ENCODE measurements around the gene FTO. TPM values are rescaled to one million over a fixed set of nuclear protein-coding genes. Genes with fewer than 3 reads are reported as not detected.

The FTO gene
- total RNA-seq, 1 donor from 2014 or later, result 154 TPM

DNA sequence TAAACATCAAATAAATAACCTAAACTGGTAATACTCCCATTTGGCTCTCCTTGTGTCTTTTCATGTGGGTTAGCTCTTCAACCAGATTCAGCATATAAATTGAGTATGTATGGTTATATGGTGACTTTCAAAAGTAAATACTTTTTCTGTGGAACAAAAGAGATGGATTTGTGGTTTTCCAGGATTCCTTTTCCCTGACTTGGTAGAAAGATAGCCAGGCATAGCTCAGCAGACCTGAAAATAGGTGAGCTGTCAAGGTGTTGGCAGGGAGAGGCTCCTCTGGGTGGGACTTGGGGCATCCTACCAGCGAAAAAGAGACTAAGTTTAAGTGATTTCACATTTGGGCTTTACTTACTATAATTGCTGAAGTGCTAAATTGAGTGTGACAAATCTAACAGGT is 80.3 kb downstream of the FTO start:
- DNase-seq, result no peak

DNA sequence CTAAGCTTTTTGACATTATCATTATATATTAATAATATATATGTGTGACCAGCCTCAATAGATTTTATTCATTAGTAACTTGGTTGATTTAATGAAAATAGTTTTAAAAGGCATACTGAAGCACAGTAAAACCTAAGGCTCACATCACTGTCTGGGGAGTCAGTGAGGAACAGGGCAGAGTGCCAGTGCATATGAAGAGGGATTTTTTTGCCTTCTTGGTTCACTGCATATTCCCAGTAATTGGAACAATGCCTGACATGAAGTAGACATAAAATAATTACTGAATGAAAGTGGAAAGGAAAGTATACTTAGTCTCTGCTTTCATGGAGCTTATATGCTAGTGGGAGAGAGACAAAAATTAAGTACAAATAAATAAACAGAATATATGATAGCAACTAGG is 81.1 kb downstream of the FTO start:
- DNase-seq, result no peak

DNA sequence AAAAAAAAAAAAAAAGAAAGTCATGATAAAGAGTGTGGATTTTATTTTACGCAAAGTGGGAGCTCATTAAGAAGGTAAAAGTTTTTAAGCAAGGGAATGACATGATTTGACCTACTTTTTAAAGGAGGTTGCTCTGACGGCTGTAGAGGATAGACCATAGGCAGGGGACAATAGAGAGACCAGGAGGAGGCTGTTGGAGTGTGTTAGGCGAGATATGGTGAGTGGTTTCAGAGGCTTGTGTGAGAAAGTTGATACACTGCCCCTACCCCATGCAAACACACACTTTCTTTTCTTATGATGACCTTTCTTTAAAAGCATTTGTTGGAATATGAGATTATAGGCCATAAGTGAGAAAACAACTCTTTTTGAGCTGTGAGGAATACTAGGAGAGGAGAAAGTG is 82.0 kb downstream of the FTO start:
- no peak for DNase-seq

DNA sequence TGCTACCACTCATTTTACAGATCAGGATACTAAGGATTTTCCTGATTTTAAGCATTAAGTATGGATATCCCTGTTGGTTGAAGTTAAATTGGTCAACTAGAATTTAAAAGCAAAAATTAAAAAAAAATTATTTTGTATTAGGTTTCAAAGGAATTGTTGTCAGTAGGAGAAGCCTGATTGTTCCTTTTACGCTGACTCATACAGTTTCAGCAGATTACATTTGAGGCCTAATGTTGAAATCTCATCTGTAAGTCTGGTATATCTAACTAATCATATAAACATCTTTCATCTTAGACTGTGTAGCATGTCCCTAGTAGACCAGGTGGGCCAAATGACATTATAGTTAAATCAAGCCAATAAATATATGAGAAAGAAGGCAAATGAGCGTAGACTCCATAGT is 83.5 kb downstream of the FTO start:
- no peak for DNase-seq

DNA sequence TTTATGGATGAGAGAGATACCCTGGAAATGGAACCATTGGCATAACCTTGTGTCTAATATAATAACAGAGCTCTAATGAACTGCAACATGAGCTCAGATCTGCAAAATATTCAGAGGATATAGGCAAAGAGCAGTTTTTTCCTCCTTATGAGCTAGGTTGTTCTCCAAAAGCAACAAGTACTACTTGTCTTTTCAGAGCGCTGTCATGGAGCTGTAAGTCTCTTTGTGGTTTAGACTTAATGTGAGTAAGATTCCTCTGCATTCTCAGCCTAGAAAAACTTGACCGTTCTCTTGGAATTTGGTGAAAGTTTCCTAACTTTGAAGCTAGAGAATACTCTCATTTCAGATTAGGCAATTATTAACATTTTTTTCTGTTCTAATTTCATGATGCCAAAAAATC is 85.2 kb downstream of the FTO start:
- no peak for DNase-seq

DNA sequence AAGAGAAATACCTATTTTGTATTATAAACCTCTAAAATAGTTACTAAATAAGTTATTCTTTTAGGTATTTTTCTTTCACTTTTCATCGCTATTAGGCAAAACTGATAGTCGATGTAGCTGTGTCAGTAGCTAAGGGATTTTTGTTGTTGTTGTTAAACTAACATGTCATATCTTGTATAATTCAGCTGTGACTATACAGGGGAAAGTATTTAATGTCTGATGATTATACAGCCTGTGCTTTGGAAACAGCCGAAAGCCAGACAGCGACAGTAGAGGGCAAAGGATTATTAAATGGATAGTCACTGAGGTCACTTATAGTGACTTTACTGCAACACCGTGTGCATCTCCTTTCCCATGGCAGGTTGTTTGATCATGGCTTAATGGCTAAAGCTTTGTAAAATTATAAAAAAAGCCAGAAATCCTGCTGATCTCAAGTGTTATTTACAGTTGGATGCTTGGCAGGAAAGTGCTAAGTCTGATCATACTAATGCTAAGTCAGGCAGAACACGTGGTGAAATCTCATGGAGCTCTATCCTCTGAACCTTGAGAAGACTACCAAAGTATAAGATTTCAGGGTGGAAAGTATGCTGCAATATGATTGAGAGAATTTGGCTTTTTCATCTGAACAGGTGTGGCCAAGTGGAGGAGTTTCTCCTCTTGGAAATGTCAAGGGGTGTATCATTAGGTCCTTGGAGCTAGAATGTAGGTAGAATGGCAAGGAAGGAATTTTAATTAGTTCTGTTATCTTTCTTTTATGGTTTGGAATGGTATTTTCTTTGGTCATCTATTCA is 88.4 kb downstream of the FTO start:
- DNase-seq, result no peak

DNA sequence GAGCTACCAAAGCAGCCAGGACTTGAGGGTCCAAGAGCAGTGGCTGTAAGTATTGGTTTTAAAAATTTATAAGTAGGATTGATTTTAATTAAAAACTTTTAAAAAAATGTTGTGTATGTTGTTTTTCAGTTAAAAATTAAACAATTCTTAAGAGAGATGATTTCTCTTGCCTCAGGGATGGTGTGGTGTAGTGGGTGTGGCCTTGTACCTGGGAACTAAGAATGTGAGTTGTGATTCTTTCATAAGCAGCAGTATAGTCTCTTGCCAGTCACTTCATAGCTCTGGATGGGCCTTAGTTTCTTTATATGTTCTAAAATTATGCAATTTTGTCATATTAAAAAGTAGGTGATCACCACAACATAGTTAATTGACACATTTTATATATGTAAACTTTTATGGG is 99.5 kb downstream of the FTO start:
- no peak for DNase-seq

DNA sequence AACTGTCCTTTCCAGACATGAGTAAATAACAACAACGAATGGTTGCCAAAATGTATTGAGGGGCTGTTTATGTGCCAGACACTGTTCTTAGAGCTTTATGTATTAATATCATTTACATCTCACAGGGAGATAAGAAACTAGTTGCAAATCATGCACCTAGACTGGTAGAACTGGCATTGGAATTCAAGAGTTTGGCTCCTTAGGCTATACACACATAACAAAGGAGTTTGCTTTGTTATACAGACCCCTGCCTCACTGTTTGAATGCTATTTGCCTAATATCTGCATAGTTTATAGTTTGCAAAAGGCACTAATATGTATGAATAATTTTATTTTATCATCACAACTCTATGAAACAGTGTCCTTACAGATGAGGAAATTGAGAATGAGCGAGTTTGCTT is 100.0 kb downstream of the FTO start:
- DNase-seq, result no peak

DNA sequence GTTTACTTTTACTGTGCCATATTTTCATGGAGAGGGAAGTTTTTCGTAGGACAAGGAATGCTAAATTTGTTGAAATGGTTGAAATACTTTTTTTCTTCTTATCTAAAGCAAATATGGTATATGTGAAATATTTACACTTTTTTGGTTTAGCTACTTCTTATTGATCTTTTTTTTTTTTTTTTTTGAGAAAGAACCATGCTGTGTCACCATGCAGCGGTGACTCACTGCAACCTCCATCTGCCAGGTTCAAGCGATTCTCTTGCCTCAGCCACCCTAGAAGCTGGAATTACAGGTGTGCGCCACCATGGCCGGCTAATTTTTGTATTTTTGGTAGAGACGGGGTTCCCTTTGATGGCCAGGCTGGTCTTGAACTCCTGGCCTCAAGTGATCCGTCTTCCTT is 100.5 kb downstream of the FTO start:
- DNase-seq, result no peak

DNA sequence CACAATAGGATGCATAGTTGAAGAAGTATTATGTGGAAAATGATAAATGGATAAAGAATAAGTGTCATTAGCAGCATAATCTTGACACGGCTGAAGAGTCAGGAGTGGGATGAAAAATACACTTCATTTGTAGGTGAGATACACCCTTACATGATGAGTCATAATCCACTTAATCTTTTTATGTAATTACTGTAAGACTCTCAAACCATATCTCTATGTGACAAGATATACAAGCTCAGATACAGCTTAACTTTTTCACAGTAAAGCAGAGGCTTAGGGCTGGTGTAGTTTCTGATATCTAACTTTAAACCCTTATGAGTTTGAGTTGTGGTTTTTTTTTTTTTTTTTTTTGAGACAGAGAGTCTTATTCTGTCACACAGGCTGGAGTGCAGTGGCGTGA is 101.2 kb downstream of the FTO start:
- DNase-seq, result no peak

DNA sequence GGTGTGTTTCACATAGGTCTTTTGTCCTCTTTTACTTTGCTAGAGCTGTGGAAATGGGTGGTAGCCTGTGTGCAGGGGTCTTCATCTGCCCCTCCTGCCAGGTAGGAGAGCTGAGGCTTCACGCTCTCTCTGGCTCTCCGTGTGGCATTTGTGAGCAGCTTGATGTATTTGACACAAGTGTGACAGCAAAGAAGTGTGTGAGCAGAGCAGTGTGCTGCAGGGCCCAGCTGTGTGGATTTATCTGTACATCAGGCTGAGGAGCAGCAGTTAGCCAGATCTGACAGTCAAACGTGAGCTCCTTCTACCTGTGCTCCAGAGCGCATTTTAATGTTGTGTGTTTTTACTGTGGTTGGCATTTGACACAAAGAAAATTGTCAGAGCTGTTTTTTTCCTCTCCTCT is 101.8 kb downstream of the FTO start:
- DNase-seq, result no peak

DNA sequence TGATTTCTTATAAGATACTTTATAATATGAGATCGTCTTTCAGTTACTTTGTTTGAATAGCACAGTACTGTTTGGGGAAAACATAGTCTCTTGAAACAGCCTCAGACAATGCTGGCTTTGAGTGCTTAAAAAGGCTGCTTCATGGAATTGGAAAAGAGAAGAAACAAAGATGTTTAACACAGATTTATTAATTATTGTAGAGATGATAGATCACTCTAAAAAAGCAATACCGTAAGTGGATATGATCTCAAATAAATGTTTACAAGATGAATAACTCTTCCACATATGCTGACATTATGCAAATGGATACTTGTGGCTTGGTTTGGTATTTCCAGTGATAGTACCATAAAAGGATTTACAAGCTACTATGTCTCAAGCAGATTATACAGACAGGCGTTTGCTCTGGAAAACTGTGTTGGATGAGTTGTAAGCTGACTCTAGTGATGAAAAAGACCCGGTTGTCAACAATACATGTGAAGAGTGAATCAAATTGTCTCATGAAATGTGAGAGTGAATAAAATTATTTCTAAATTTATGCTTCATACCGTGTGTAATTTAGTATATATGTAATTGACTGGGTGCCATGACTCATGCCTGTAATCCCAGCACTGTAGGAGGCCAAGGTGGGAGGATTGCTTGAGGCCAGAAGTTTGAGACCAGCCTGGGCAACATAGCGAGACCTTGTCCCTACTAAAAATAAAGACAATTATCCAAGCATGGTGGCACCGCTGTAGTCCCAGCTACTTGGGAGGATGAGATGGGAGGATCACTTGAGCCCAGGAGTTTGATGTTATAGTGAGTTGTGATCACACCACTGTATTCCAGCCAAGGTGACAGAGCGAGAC is 105.4 kb downstream of the FTO start:
- DNase-seq, result no peak

DNA sequence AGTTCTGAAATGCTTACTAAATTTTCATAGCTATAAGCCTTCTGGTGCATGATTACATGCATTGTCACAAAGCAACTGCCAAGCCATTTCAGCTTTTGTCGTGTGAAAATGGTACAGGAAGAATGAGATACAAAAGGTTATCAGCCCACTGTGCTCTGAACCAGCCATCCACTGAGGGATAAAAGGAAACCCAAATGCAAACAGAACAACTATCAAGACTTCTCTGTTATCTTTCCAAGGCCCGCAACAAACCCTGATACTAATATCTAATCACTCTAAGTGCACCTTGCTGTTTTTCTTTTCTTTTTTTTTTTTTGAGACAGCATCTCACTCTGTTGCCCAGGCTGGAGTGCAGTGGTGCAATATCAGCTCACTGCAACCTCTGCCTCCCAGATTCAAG is 109.0 kb downstream of the FTO start:
- no peak for DNase-seq

DNA sequence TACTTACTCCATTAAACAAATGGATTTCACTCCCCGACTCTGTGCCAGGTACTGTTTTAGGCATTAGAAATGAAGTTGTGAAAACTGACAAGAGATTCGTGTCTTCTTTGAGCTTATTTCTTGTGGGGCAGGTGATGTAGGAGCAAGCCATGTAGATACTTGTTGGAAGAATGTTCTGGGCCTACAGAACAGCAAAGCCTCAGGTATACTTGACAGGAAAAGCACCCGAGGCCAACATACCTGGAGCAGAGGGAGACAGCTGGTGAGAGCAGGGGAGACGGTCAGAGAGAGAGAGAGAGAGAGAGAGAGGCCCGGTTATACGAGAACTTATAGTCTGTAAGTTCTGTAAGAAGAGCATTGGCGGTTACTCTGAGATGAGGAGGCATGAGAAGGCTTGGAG is 110.8 kb downstream of the FTO start:
- no peak for DNase-seq

DNA sequence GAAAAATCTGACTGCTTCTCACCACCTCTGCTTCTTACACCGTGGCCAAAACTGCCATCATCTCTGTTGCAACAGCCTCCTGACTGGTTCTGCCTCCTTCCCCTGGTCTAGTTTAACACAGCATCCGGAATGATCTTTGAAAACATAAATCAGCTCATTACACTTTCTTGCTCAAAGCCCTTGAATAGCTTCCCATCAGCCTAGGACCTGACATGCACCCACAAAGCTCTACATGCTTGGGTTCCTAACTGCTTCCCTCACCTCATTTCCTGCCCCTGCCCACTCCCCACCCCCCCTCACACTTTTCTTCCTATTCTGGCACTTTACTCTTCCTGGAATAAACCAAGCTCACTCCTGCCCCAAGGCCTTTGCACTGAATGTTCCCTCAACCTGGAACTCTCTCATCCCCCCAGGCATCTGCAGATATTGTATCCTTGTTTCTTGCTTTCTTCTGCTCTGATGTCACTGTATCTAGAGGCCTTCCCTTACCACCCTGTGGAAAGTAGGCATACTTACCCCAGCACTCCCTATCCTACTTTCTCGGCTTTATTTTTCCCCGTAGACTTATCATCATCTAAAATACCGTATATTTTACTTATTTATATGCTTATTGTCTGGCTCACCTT is 112.4 kb downstream of the FTO start:
- no peak for DNase-seq

DNA sequence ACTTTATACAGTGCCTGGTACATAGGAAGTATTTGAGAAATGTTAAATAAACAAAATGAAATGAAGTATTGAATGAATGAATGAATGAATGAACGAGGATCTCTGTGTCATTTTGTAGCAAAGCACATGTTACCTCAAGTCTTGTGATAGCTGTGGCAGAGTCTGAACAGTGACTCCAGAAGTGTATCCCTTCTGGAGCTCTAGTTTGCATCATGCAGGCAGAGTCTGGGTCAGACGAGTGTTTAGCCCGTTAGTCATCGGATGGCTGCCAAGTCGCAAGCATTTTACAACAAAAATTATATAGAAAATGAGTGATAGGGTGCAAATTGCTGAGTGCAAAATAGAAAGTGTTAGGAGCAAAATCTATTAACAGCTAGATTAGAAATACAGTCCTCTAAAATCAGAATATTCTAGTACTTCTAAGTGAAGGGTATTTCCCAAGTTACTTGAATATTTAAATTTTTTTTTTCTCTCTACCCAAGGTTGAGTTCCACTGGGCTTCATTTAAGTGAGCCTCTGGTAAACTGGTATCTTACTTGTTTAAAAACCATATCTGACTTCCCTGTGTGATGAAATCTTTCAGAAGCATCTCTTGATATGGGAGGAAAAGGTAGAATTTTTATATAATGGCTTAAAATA is 113.3 kb downstream of the FTO start:
- DNase-seq, result no peak

DNA sequence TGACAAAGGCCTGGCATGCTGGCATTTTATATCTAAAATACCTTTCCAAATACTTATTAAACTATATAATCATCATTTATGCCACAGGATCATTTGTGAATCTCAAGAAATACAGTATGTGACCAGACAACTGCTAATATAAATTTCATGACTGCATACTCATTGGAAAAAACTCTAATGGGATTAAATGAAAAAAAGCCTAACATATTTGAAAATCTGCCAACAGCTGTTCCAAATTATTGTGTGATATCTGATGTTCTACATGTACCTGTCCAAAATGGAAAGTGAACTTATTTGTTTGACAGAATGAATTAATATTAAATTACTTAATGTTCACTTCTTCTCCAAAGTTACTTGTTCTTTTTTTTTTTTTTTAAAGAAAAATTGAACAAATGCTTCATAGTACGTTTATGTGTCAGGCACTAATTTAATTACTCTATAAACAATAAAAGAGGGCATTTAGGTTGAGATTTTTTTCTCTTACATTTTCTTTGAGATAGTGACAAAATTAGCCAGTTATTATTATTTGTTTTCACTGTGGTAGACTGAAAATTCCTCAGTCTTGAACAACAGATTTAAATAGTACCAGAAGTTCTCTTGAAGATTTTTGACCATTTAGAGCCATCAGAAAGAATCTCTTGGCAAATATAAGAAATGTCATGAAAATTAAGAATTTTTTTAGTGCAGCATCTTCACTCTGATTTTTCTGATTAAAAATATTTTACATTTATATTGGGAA is 114.0 kb downstream of the FTO start:
- no peak for DNase-seq

DNA sequence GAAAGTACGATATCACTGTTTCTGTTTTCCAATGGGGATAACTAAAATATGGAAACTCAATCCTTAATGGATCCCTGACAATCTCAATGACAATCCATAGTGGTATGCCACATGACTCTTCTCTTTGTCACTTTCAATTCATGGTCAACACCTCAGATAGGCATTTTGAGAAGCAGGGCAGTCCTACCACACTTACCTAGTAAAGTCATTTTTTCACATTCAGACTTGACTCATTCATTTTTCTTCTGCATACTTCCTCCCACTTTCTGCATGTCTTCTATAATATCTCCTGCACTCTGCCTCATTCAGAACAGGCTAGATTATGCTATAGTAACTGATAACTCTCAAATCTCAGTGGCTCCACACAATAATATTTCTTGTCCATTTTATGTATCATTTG is 117.5 kb downstream of the FTO start:
- no peak for DNase-seq

DNA sequence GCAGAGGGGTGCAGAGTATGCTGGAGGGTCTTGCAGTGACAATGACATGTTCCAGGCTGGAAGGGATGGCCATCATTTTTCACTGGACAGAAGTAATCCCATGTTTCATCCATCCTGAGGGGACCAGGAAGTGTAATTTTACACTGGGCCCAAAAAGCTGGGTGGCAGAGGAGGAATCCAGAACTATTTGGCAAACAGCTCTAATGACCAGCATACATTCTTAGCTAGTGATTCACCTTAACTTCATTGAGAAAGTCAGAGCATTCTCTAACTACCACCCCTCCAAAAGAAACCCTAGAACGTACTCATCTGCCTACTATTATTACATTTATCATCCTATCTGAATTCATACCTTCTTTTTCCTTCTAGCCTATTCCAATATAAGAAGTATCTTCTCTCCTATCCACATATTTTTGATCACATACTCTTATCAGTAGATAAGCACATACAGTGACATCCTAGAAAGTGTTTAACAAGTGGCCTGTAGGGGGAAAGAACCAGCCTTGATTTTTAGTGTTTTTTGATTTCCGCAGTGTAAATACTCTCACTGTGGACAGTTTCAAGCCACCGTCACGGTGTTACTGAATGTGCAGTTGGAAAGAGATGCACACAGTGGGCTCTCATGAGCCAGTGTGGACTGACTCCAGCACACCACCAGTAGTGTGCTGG is 118.1 kb downstream of the FTO start:
- DNase-seq, result no peak

DNA sequence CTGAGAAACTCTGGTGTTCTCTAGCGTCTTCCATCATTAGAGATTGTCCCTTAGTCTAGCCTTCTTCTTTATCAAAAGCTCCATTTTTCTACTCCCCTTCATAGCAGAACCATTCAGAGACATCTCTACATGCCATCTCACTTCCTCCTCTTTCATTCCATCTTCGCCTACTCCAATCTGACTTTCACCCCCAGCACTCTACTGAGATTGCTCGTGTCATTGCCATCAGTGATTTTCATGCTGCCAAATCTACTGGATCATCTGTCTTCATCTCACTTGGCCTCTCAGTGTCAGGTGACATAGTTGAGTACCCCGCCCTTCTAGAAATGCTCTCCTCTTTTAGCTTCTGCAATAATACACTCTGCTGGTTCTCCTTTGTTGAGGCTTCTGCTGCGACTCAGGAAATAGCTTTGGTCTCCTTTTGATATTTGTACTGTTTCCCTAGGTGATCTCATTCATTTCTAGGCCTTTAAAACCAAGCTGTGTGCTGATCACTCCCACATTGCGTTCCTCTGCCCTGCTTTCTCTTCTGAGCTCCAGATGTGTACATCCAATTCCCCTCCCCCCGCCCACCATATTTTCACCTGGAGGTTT is 119.1 kb downstream of the FTO start:
- no peak for DNase-seq

DNA sequence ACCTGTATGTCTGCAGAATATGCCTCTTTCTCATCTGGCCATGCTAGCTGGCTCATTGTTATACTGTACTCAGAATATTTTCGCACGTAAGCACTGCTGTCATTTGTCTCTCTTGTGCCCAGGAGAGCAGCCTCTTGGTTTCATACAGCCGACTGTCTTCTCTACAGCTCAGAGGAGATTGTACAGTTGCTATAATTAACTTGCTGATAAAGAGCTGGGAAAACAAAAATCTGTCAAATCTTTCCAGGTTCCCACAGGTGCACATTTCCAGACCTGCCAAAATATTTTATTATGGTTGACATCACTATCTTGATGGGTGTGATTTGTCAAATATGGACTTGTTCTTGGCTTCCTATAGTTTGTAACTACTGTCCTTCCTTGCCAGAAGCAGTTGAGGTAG is 122.7 kb downstream of the FTO start:
- DNase-seq, result no peak

Data from occipital lobe (tissue), 2 donors.